GM12864 (cell line): Measurements from ENCODE around the gene HAX1.
A peak's percentile ranks its signal among the peaks of the same experiment; 100 is the strongest.
"Not testable (repeated sequence)": the region's sequence is repeated elsewhere in the genome, so short reads cannot be mapped to it uniquely, and the experiment has no call there.

Experiments
- DNase-seq: peaks from one replicate; pipeline ENCODE4 v3.0.0-alpha.2; 2011; ENCODE audit warnings: low read depth
- H3K4me3 ChIP-seq: 2 replicates; pipeline ENCODE4 v1.5.1; 2011; ENCODE audit warnings: mild to moderate bottlenecking, low read depth, low read length, control low read depth
- CTCF ChIP-seq: IDR thresholded peaks from 2 replicates; pipeline ENCODE4 v1.5.1; 2011; ENCODE audit warnings: low read depth, mild to moderate bottlenecking, moderate library complexity, low read length, control low read depth, inconsistent platforms; ENCODE audit errors: missing control alignments

HAX1 gene

GRCh38 chr1:154318386-154318785, 46.0 kb downstream of the HAX1 start:
- DNase-seq: no peak
- TF ChIP-seq CTCF: no peak
- H3K4me3 ChIP-seq: no peak overlapping the region

- DNase-seq: no peak
- TF ChIP-seq CTCF: no peak
- H3K4me3 ChIP-seq: no peak within 1 kb of the TSS
Observed at GRCh38 chr1:154320882-154321608, 48.6 kb downstream of the HAX1 start, which contains the start of gene AQP10. Gene AQP10, plus strand, starts transcription at chr1:154321093. Its CDS starts 63 bp downstream, at chr1:154321156.

GRCh38 chr1:154321609-154321934, 49.1 kb downstream of the HAX1 start:
- H3K4me3 ChIP-seq, DNase-seq: not testable (repeated sequence)

GRCh38 chr1:154323493-154323892, 51.1 kb downstream of the HAX1 start:
- H3K4me3 ChIP-seq: no peak overlapping the region
- no peak for TF ChIP-seq CTCF
- no peak for DNase-seq

GRCh38 chr1:154324241-154324640, 51.8 kb downstream of the HAX1 start:
- no peak for DNase-seq
- H3K4me3 ChIP-seq: no peak overlapping the region
- no peak for TF ChIP-seq CTCF

- peak; percentile 48 for DNase-seq
- peak; percentile 97 for TF ChIP-seq CTCF
Observed at GRCh38 chr1:154324669-154325582, 52.5 kb downstream of the HAX1 start, which contains the start of gene ATP8B2. Gene ATP8B2, plus strand, starts transcription at chr1:154325525. Its CDS starts 2,617 bp downstream, at chr1:154328142.

More at GRCh38 chr1:154324669-154325582, 52.5 kb downstream of the HAX1 start, which contains the start of gene ATP8B2:
- H3K4me3 ChIP-seq: peak within 1 kb of the TSS; percentile 82
